ENCODE measurements around the gene ANLN. TPM values are rescaled to one million over a fixed set of nuclear protein-coding genes. Genes with fewer than 3 reads are reported as not detected.

ANLN gene
- total and polyA plus RNA-seq, 9 of the 15 experiments (the other 6 are each of a cell fraction or from before 2014, with no cell fraction given) = 18.1 to 66.2 (median 38.7) TPM

DNA sequence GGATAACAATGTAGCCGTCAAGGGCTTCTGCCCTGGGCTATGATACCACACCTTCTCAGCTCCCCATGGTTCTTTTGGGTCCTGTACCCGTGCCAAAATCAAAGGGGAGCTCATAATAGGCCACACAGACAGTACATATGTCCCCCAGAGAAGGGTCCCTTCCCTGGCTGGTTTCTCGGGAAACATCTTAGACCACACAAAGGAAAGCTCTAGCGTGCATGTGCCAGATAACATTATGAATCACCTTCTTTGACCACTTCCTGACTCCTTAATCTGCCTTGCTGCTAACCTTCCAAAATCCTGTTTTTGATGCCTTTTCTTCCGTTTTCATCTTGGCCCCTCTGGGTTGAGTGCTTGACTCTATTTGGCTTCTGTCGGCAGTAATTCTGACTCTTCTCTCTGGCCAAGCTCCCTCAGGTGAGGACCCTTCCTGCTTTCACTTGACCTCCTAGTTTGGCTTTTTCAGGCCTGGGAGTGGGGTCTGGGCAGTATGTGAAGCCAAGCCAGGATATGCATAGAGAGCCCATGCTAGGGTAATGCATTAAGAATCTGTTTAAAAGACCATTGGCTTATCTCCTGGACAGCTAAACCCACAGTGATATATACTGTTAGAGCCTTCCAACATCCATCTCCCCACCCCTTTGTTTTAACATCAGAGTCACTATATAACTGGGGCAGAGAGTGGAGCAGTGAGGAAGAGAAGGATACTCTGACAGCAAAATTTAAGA lies 84.8 kb downstream of the ANLN start (continued):
- TF ChIP-seq ZMIZ1 (IDR thresholded peaks at IDR 0.05; ENCODE audit: low read depth in 2 of 2, low read length in 2 of 2) (no peak), MAFF (IDR thresholded peaks at IDR 0.05; ENCODE audit: low read length) (no peak), HDAC6 (IDR thresholded peaks at IDR 0.05; ENCODE audit: low read depth, low read length) (no peak), GTF2E2 (tag; IDR thresholded peaks at IDR 0.05) (0 out of 2 replicates have a peak, but pooled peaks have one; percentile 51), DACH1 (IDR thresholded peaks at IDR 0.05; ENCODE audit: partially characterized antibody) (no peak), MYNN (IDR thresholded peaks at IDR 0.05) (no peak), MYNN (CRISPR knock-in tag; IDR thresholded peaks at IDR 0.05) (no peak), ZNF217 (CRISPR knock-in tag; IDR thresholded peaks at IDR 0.05) (no peak), NCOA2 (IDR thresholded peaks at IDR 0.05; ENCODE audit: partially characterized antibody in 2 of 2) (no peak), HMBOX1 (IDR thresholded peaks at IDR 0.05) (no peak), ZNF699 (CRISPR knock-in tag; IDR thresholded peaks at IDR 0.05; ENCODE audit: insufficient replicate concordance) (no peak), NKRF (IDR thresholded peaks at IDR 0.05; ENCODE audit: borderline replicate concordance) (no peak), THRAP3 (IDR thresholded peaks at IDR 0.05; ENCODE audit: borderline replicate concordance) (no peak), TCFL5 (CRISPR knock-in tag; conservative IDR thresholded peaks at IDR 0.05) (no peak), KAT7 (CRISPR knock-in tag; IDR thresholded peaks at IDR 0.05; ENCODE audit: borderline replicate concordance) (no peak), POLR3G (IDR thresholded peaks at IDR 0.05; ENCODE audit: extremely low read depth, insufficient read length, insufficient replicate concordance) (no peak), ZNF121 (CRISPR knock-in tag; conservative IDR thresholded peaks at IDR 0.05) (no peak), ZNF408 (CRISPR knock-in tag; IDR thresholded peaks at IDR 0.05; ENCODE audit: low read depth) (no peak), NFYB (IDR thresholded peaks at IDR 0.05; ENCODE audit: extremely low read depth, insufficient read length) (no peak), HMG20B (CRISPR knock-in tag; IDR thresholded peaks at IDR 0.05) (no peak), TAL1 (IDR thresholded peaks at IDR 0.05) (peak; percentile 60), PML (IDR thresholded peaks at IDR 0.05; ENCODE audit: low read length) (peak; percentile 63; the same call in 1 of the 2 replicates)
